A673 (cell line): ENCODE measurements around the gene KMT2C. TPM values are rescaled to one million over a fixed set of nuclear protein-coding genes. Genes with fewer than 3 reads are reported as not detected.
A peak's percentile ranks its signal among the peaks of the same experiment; 100 is the strongest.

Experiments
- BruUV-seq: library from RNA; stranded (reverse); fragments of 400-500 nt; replicated peaks from 2 replicates; lab custom pipeline; 2021; lab: Mats Ljungman, UMichigan
- CTCF ChIA-PET: fragments of 300-600 bp; sonication (Branson Sonifier 250); formaldehyde crosslinking; loops from one replicate; lab custom pipeline; 2022; ENCODE audit warnings: antibody characterized with exemption; lab: Charles Lee
- POLR2A ChIA-PET: fragments of 300-600 bp; sonication (Branson Sonifier 250); formaldehyde crosslinking; loops from one replicate; lab custom pipeline; 2022; ENCODE audit warnings: antibody characterized with exemption; ENCODE audit not compliant: low non-redundant PET; lab: Charles Lee
- DNase-seq: peaks from one replicate; pipeline ENCODE4 v3.0.0-alpha.2; 2015; ENCODE audit warnings: low spot score
- H3K27ac ChIP-seq: fragments of 200-600 bp; sonication (generic); 2 replicates; pipeline ENCODE4 v1.5.1; 2016; ENCODE audit warnings: mixed run types, low read depth, mild to moderate bottlenecking, mixed read lengths, antibody characterized with exemption, low read length; ENCODE audit not compliant: poor library complexity, severe bottlenecking
- H3K27me3 ChIP-seq: fragments of 200-600 bp; sonication (generic); replicated peaks from 2 replicates; pipeline ENCODE4 v1.6.1; 2017; ENCODE audit warnings: mixed run types, low read depth, mild to moderate bottlenecking, mixed read lengths, antibody characterized with exemption, low read length; ENCODE audit not compliant: insufficient read depth, poor library complexity
- H3K36me3 ChIP-seq: fragments of 200-600 bp; sonication (generic); 2 replicates; pipeline ENCODE4 v1.6.1; 2016; ENCODE audit warnings: mixed run types, mild to moderate bottlenecking, mixed read lengths, antibody characterized with exemption, low read length; ENCODE audit not compliant: insufficient read depth, poor library complexity, severe bottlenecking
- H3K4me1 ChIP-seq: fragments of 200-600 bp; sonication (generic); 2 replicates; pipeline ENCODE4 v1.6.1; 2017; ENCODE audit warnings: mixed run types, mild to moderate bottlenecking, mixed read lengths, antibody characterized with exemption, low read length; ENCODE audit not compliant: insufficient read depth, poor library complexity, severe bottlenecking
- H3K4me3 ChIP-seq: fragments of 200-600 bp; sonication (generic); 2 replicates; pipeline ENCODE4 v1.5.1; 2016; ENCODE audit warnings: low read depth, mixed run types, mild to moderate bottlenecking, mixed read lengths, low read length; ENCODE audit not compliant: poor library complexity, severe bottlenecking
- H3K9me3 ChIP-seq: fragments of 200-600 bp; sonication (generic); 2 replicates; pipeline ENCODE4 v1.6.1; 2016; ENCODE audit warnings: mixed run types, low read depth, mild to moderate bottlenecking, mixed read lengths, antibody characterized with exemption, low read length; ENCODE audit not compliant: poor library complexity, severe bottlenecking
- EZH2 ChIP-seq: fragments of 200-600 bp; sonication (generic); IDR thresholded peaks from 2 replicates; pipeline ENCODE4 v1.6.1; 2017; ENCODE audit warnings: borderline replicate concordance, low read depth, mild to moderate bottlenecking, mixed read lengths, antibody characterized with exemption, low read length; ENCODE audit not compliant: poor library complexity, severe bottlenecking
- intact Hi-C: fragments of 100-400 bp; cut with micrococcal nuclease; formaldehyde crosslinking; loops from one replicate; pipeline ENCODE4 v1.10.0; 2022; ENCODE audit not compliant: unreplicated experiment
- total RNA-seq: library from RNA; stranded (reverse); gene quantifications from 2 replicates; pipeline ENCODE4 v1.2.3, GENCODE V29; 2021
- TF ChIP-seq, protein P1 (sequence below): fragments of 300-800, 200-600 bp; sonication (generic); conservative IDR thresholded peaks from 2 replicates; pipeline ENCODE4 v1.5.1; 2017; ENCODE audit warnings: low read depth, mild to moderate bottlenecking, antibody characterized with exemption, low read length, moderate library complexity, mixed read lengths

KMT2C gene
- total RNA-seq, 1 experiment from 2014 or later, result 52.9 TPM

DNA sequence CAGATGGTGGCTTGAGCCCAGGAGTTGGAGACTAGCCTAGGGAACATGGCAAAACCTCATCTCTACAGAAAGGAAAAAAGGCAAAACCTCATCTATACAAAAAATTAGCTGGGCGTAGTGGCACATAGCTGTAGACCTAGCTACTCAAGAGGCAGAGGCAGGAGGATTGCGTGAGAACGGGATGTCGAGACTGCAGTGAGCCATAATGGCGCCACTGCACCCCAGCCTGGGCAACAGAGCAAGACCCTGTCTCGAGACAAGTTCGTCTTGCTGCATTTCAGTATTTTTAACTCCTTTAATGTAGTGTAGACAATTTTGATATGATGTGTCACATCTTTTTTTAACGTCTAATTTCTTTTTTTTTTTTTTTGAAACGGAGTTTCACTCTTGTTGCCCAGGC is 31.4 kb upstream of the KMT2C start:
- Histone ChIP-seq H3K27me3 (no peaks in the 10 kb centered on the region), H3K27ac (no peak overlapping the region), H3K36me3 (no peaks in the 10 kb centered on the region), H3K4me1 (no peaks in the 10 kb centered on the region), H3K9me3 (no peaks in the 10 kb centered on the region), H3K4me3 (no peak overlapping the region)
- ChIA-PET POLR2A (no interaction called here), CTCF (no interaction called here)
- DNase-seq, result no peak
- TF ChIP-seq, protein P1, sequence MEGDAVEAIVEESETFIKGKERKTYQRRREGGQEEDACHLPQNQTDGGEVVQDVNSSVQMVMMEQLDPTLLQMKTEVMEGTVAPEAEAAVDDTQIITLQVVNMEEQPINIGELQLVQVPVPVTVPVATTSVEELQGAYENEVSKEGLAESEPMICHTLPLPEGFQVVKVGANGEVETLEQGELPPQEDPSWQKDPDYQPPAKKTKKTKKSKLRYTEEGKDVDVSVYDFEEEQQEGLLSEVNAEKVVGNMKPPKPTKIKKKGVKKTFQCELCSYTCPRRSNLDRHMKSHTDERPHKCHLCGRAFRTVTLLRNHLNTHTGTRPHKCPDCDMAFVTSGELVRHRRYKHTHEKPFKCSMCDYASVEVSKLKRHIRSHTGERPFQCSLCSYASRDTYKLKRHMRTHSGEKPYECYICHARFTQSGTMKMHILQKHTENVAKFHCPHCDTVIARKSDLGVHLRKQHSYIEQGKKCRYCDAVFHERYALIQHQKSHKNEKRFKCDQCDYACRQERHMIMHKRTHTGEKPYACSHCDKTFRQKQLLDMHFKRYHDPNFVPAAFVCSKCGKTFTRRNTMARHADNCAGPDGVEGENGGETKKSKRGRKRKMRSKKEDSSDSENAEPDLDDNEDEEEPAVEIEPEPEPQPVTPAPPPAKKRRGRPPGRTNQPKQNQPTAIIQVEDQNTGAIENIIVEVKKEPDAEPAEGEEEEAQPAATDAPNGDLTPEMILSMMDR, result no peak
- TF ChIP-seq EZH2, result no peak
- no TSS peak for BruUV-seq
- intact Hi-C loops, result no loop called here

DNA sequence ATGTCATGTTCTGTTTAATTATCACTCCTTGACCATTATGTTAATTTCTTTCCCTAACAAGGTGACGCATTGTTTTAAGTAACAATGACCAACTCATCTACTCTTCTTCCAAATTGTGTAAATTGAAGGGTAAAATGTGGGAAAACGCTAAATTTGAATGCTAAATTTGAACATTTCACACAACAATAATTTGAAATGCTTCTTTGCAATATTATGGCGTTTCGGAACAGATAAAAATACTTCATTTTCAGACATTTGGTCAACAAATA is 29.2 kb upstream of the KMT2C start:
- CTCF ChIA-PET, result no interaction called here
- Histone ChIP-seq H3K27me3 (no peaks in the 10 kb centered on the region), H3K36me3 (no peaks in the 10 kb centered on the region), H3K4me3 (peak overlapping the region; percentile 100), H3K9me3 (no peaks in the 10 kb centered on the region), H3K4me1 (no peaks in the 10 kb centered on the region), H3K27ac (peak overlapping the region; percentile 96)
- POLR2A ChIA-PET, result no interaction called here
- BruUV-seq, result TSS peak; percentile 89
- no peak for TF ChIP-seq EZH2
- TF ChIP-seq, protein P1, result no peak
- no peak for DNase-seq
- intact Hi-C loops, result no loop called here

DNA sequence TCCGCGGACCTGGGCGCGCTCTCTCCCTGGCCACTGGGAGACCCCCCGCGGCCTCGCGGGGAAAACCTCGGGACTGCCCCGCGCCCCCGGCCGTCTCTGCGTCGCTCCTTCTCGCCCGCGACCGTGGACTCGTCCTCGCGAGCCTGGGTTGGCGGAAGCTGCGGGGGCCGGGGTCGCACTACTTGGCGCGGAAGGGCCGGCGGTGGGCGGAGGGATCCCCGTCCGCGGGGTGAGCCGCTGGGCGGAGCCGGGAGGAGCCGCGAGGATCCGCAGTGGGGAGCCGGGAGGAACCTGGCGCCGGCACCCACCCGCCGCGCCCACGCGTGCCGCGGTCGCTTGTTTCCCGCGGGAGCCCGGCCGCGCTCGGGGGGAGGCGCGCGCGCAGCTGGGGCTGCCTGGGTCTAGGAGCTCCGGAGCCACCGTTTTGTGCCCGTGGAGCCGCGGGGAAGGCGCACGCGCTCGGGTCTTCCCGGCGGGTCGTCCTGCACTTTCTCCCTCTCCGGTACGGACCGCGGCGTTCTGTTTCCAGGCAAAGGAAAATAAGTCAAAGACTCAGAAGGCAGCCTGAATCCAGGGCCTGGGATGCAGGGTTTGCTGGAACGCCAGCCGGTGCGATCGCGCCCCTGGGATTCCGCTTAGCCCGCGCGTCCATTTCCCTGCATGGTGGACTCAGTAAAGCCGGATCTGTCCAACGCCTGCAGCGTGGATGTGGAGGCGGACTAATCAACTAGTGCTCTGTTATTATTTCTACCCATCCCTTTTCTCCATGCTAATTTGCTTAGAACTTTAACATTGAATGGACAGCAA is 28.7 kb upstream of the KMT2C start:
- CTCF ChIA-PET, result no interaction called here

More for the DNA sequence above, 28.7 kb upstream of the KMT2C start:
- Histone ChIP-seq H3K27me3 (no peaks in the 10 kb centered on the region), H3K4me1 (no peaks in the 10 kb centered on the region), H3K36me3 (no peaks in the 10 kb centered on the region), H3K27ac (peak overlapping the region; percentile 96), H3K4me3 (peak overlapping the region; percentile 100), H3K9me3 (no peaks in the 10 kb centered on the region)
- POLR2A ChIA-PET, result no interaction called here
- peak; percentile 84 for DNase-seq
- no TSS peak for BruUV-seq
- intact Hi-C loops, result no loop called here
- TF ChIP-seq EZH2, result no peak
- TF ChIP-seq, protein P1, result no peak
